Measurements from ENCODE around the gene HHIPL1. TPM values are rescaled to one million over a fixed set of nuclear protein-coding genes. Genes with fewer than 3 reads are reported as not detected.

Gene HHIPL1
- total RNA-seq, 1 donor from 2014 or later = 1.8 TPM

GRCh38 chr14:99675951-99676350, 31.0 kb downstream of the HHIPL1 start:
- DNase-seq (ENCODE audit: low read depth) = no peak

- DNase-seq (ENCODE audit: low read depth) = no peak
Measured at GRCh38 chr14:99676657-99677056, 31.7 kb downstream of the HHIPL1 start.

GRCh38 chr14:99677231-99678140, 32.6 kb downstream of the HHIPL1 start:
- no peak for DNase-seq (ENCODE audit: low read depth)

GRCh38 chr14:99678198-99678597, 33.3 kb downstream of the HHIPL1 start:
- DNase-seq (ENCODE audit: low read depth) = no peak

- DNase-seq (ENCODE audit: low read depth) = no peak
Measured at GRCh38 chr14:99679111-99679510, 34.2 kb downstream of the HHIPL1 start.

GRCh38 chr14:99679543-99679942, 34.6 kb downstream of the HHIPL1 start:
- no peak for DNase-seq (ENCODE audit: low read depth)

GRCh38 chr14:99679996-99680395, 35.1 kb downstream of the HHIPL1 start:
- no peak for DNase-seq (ENCODE audit: low read depth)

- DNase-seq (ENCODE audit: low read depth) = no peak
Measured at GRCh38 chr14:99681101-99681831, 36.3 kb downstream of the HHIPL1 start.

- no peak for DNase-seq (ENCODE audit: low read depth)
Measured at GRCh38 chr14:99681832-99682148, 36.9 kb downstream of the HHIPL1 start.

- peak; percentile 16 for DNase-seq (ENCODE audit: low read depth)
Measured at GRCh38 chr14:99682809-99683618, 38.1 kb downstream of the HHIPL1 start.

- peak; percentile 96 for DNase-seq (ENCODE audit: low read depth)
Measured at GRCh38 chr14:99683619-99684409, 38.9 kb downstream of the HHIPL1 start, which contains the start of gene CYP46A1. TSS of gene CYP46A1 (plus strand) at chr14:99684298. CDS start at chr14:99684418, 120 bp downstream.

GRCh38 chr14:99684410-99684934, 39.5 kb downstream of the HHIPL1 start:
- no peak for DNase-seq (ENCODE audit: low read depth)

GRCh38 chr14:99685151-99685591, 40.2 kb downstream of the HHIPL1 start:
- DNase-seq (ENCODE audit: low read depth) = no peak

GRCh38 chr14:99685596-99685995, 40.7 kb downstream of the HHIPL1 start:
- no peak for DNase-seq (ENCODE audit: low read depth)

GRCh38 chr14:99686557-99687283, 41.8 kb downstream of the HHIPL1 start:
- DNase-seq (ENCODE audit: low read depth) = no peak

GRCh38 chr14:99687284-99688209, 42.6 kb downstream of the HHIPL1 start:
- DNase-seq (ENCODE audit: low read depth) = no peak

GRCh38 chr14:99688210-99688581, 43.3 kb downstream of the HHIPL1 start:
- no peak for DNase-seq (ENCODE audit: low read depth)

- no peak for DNase-seq (ENCODE audit: low read depth)
Measured at GRCh38 chr14:99688629-99689028, 43.7 kb downstream of the HHIPL1 start.

Data from renal cortical epithelial cell (primary cell).